ENCODE measurements around the gene CALML4.

DNA sequence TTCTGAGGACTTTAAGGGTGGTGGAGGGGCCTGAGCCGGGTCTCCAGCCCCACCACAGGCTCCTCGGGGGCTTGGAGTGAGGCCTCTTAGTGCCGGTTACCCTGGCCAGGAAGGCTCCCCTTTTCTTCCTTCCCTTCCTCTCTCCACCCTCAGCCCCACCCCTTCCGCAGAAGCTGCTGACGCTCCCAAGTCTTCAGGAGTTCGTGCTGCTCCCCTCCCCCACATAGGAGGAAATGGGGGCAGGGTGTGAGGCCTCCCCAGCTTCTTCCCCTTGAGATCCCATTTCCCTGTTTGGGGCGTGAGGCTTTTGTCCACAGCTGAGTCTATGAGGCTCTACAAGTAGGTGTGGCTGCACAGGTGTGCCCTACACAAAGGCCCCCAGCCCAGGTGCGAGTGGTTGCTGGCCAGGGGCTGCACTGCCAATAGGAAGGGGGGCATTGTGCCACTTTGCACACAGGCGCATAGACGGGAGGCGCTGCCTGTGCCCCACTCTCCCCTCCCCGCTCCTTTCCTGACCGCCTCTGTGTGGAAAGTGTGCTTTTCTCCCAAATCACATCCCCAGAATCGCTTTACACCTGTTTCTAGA is 915 bp upstream of the CALML4 start:
- no peak for TF ChIP-seq CTCF (IDR thresholded peaks at IDR 0.05; ENCODE audit: poor library complexity)
- no peak for TF ChIP-seq EZH2 (IDR thresholded peaks at IDR 0.05; ENCODE audit: borderline replicate concordance)
- TF ChIP-seq EZH2phosphoT487 (IDR thresholded peaks at IDR 0.05; ENCODE audit: low read depth, severe bottlenecking, unreplicated experiment) = no peak
